Muscle of leg (tissue), 11 donors: ENCODE measurements around the gene SPIRE1. TPM values are rescaled to one million over a fixed set of nuclear protein-coding genes. Genes with fewer than 3 reads are reported as not detected.
"Not testable (repeated sequence)": the region's sequence is repeated elsewhere in the genome, so short reads cannot be mapped to it uniquely, and the experiment has no call there.

Source experiments
- DNase-seq: peaks from one replicate; pipeline ENCODE4 v3.0.0; 2013
- H3K27ac ChIP-seq: one replicate; pipeline ENCODE4 v1.5.1; 2013; ENCODE audit warnings: mild to moderate bottlenecking, low read length, control low read depth
- H3K27me3 ChIP-seq: one replicate; pipeline ENCODE4 v1.6.1; 2013; ENCODE audit warnings: low read length; ENCODE audit not compliant: control insufficient read depth, insufficient read depth
- H3K36me3 ChIP-seq: one replicate; pipeline ENCODE4 v1.6.1; 2013; ENCODE audit warnings: low read length; ENCODE audit not compliant: control insufficient read depth, insufficient read depth
- H3K4me1 ChIP-seq: one replicate; pipeline ENCODE4 v1.6.1; 2013; ENCODE audit warnings: low read length; ENCODE audit not compliant: control insufficient read depth, insufficient read depth
- H3K4me3 ChIP-seq: one replicate; pipeline ENCODE4 v1.5.1; 2013; ENCODE audit warnings: low read length, control low read depth
- H3K9me3 ChIP-seq: replicated peaks from 2 replicates; pipeline ENCODE4 v1.6.1; 2013; ENCODE audit warnings: low read depth, low read length; ENCODE audit not compliant: control insufficient read depth
- WGBS: methylation state at CpG from one replicate; pipeline ENCODE4 v1.1.5; 2013; ENCODE audit warnings: missing lambda C conversion rate; ENCODE audit not compliant: insufficient coverage; 5-methylcytosine and 5-hydroxymethylcytosine counted together
- polyA plus RNA-seq, 8 donors: library from polyadenylated mRNA; unstranded; fragments of 120-200 nt; gene quantifications; one replicate each; pipeline versions ENCODE4 v1.2.1 to v1.2.3, GENCODE V29; 2013; ENCODE audit warnings: inconsistent platforms in 1 of 8, low replicate concordance in 1 of 8; ENCODE audit not compliant: insufficient read length in 8 of 8, insufficient read depth in 1 of 8
- total RNA-seq: library from RNA; stranded (reverse); fragments of 120-200 nt; gene quantifications from one replicate; pipeline ENCODE4 v1.2.4, GENCODE V29; 2013

SPIRE1 gene
- total and polyA plus RNA-seq, 9 donors: 10.3 to 13.9 (median 12.0) TPM

- peaks cover 10% of the 10 kb centered on the region for H3K9me3 ChIP-seq
- H3K36me3 ChIP-seq, H3K27ac ChIP-seq, DNase-seq, H3K27me3 ChIP-seq, H3K4me3 ChIP-seq, H3K4me1 ChIP-seq: not testable (repeated sequence)
- WGBS: no CpG with 5 or more reads among the region's 4 CpGs
Measured at GRCh38 chr18:12539158-12539557, 118.7 kb downstream of the SPIRE1 start.

- H3K27me3 ChIP-seq: no peaks in the 10 kb centered on the region
- no peaks in the 10 kb centered on the region for H3K36me3 ChIP-seq
- DNase-seq: no peak
- H3K4me1 ChIP-seq: no peaks in the 10 kb centered on the region
- H3K4me3 ChIP-seq: no peak overlapping the region
- WGBS: no CpG with 5 or more reads among the region's 2 CpGs
- no peaks in the 10 kb centered on the region for H3K9me3 ChIP-seq
- H3K27ac ChIP-seq: no peak overlapping the region
Measured at GRCh38 chr18:12534820-12535219, 123.1 kb downstream of the SPIRE1 start.

GRCh38 chr18:12532661-12533060, 125.2 kb downstream of the SPIRE1 start:
- Histone ChIP-seq H3K9me3 (no peaks in the 10 kb centered on the region), H3K27me3 (no peaks in the 10 kb centered on the region), H3K36me3 (no peaks in the 10 kb centered on the region), H3K27ac (no peak overlapping the region), H3K4me3 (no peak overlapping the region), H3K4me1 (no peaks in the 10 kb centered on the region)
- DNase-seq: no peak
- WGBS: 81% methylated on average over 3 of the region's 3 CpGs

- no peaks in the 10 kb centered on the region for H3K27me3 ChIP-seq
- no CpG with 5 or more reads among the region's 1 CpG for WGBS
- DNase-seq: no peak
- H3K4me3 ChIP-seq: no peak overlapping the region
- no peaks in the 10 kb centered on the region for H3K9me3 ChIP-seq
- H3K27ac ChIP-seq: no peak overlapping the region
- H3K4me1 ChIP-seq: no peaks in the 10 kb centered on the region
- H3K36me3 ChIP-seq: no peaks in the 10 kb centered on the region
Measured at GRCh38 chr18:12531749-12532148, 126.2 kb downstream of the SPIRE1 start.

- 52% methylated on average over 2 of the region's 5 CpGs for WGBS
- Histone ChIP-seq H3K36me3 (no peaks in the 10 kb centered on the region), H3K4me3 (no peak overlapping the region), H3K27ac (no peak overlapping the region), H3K4me1 (peaks cover 2% of the 10 kb centered on the region), H3K9me3 (no peaks in the 10 kb centered on the region), H3K27me3 (no peaks in the 10 kb centered on the region)
- DNase-seq: peak; percentile 14
Measured at GRCh38 chr18:12520442-12520992, 137.4 kb downstream of the SPIRE1 start.

- no peak overlapping the region for H3K27ac ChIP-seq
- peaks cover 2% of the 10 kb centered on the region for H3K4me1 ChIP-seq
- DNase-seq: no peak
- no peaks in the 10 kb centered on the region for H3K9me3 ChIP-seq
- H3K27me3 ChIP-seq: no peaks in the 10 kb centered on the region
- 71% methylated on average over 4 of the region's 6 CpGs for WGBS
- no peaks in the 10 kb centered on the region for H3K36me3 ChIP-seq
- no peak overlapping the region for H3K4me3 ChIP-seq
Measured at GRCh38 chr18:12518832-12519531, 138.9 kb downstream of the SPIRE1 start.

GRCh38 chr18:12518326-12518725, 139.6 kb downstream of the SPIRE1 start:
- Histone ChIP-seq H3K4me1 (peaks cover 2% of the 10 kb centered on the region), H3K27ac (no peak overlapping the region), H3K27me3 (no peaks in the 10 kb centered on the region), H3K36me3 (no peaks in the 10 kb centered on the region), H3K4me3 (no peak overlapping the region), H3K9me3 (no peaks in the 10 kb centered on the region)
- no CpG with 5 or more reads among the region's 2 CpGs for WGBS
- no peak for DNase-seq

- H3K4me1 ChIP-seq: peaks cover 2% of the 10 kb centered on the region
- DNase-seq: no peak
- no CpG with 5 or more reads among the region's 1 CpG for WGBS
- no peaks in the 10 kb centered on the region for H3K27me3 ChIP-seq
- no peaks in the 10 kb centered on the region for H3K9me3 ChIP-seq
- H3K36me3 ChIP-seq: no peaks in the 10 kb centered on the region
- H3K27ac ChIP-seq: no peak overlapping the region
- H3K4me3 ChIP-seq: no peak overlapping the region
Measured at GRCh38 chr18:12517142-12517825, 140.6 kb downstream of the SPIRE1 start.

GRCh38 chr18:12516049-12516630, 141.8 kb downstream of the SPIRE1 start:
- WGBS: 21% methylated on average over 2 of the region's 4 CpGs
- H3K36me3 ChIP-seq: no peaks in the 10 kb centered on the region
- peaks cover 2% of the 10 kb centered on the region for H3K4me1 ChIP-seq
- no peaks in the 10 kb centered on the region for H3K9me3 ChIP-seq
- H3K27me3 ChIP-seq: no peaks in the 10 kb centered on the region
- H3K4me3 ChIP-seq: no peak overlapping the region
- H3K27ac ChIP-seq: no peak overlapping the region
- no peak for DNase-seq

- Histone ChIP-seq H3K4me3 (no peak overlapping the region), H3K27me3 (no peaks in the 10 kb centered on the region), H3K9me3 (no peaks in the 10 kb centered on the region), H3K4me1 (no peaks in the 10 kb centered on the region), H3K27ac (no peak overlapping the region), H3K36me3 (no peaks in the 10 kb centered on the region)
- 20% methylated on average over 1 of the region's 2 CpGs for WGBS
- DNase-seq: peak; percentile 11
Measured at GRCh38 chr18:12515550-12515949, 142.4 kb downstream of the SPIRE1 start.
